ENCODE results near the gene LY9.
"Not testable (repeated sequence)": the region's sequence is repeated elsewhere in the genome, so short reads cannot be mapped to it uniquely, and the experiment has no call there.

LY9 gene

GRCh38 chr1:160839746-160840145, 43.8 kb downstream of the LY9 start:
- no peak for DNase-seq

GRCh38 chr1:160841079-160841478, 45.1 kb downstream of the LY9 start:
- no peak for DNase-seq

DNA sequence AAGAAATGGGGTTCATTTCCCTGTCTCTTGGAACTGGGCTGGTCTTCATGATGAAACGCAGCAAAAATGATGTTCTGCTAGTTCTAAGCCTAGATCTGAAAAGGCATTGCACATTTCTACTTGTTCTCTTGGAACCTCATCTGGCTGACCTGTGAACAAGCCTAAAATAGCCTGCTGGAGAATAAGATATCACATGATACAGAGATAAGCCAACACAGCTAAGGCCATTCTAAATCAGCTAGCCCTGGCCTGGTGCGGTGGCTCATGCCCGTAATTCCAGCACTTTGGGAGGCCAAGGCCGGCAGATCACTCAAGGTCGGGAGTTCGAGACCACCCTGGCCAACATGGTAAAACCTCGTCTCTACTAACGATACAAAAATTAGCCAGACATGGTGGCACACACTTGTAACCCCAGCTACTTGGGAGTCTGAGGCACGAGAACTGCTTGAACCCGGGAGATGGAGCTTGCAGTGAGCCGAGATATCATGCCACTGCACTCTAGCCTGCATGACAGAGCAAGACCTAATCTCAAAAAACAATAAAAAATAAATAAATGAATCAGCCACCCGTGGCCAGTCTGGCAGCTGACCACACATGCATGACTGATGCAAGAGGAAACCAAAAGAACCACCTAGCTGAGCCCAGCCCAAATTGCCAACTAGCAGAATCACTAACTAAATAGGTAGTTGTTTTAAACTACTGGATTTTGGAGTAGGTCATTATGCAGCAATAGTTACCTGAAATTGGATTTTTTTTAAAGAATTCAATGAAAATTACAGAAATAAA, 48.7 kb downstream of the LY9 start:
- DNase-seq: no peak

GRCh38 chr1:160846281-160846680, 50.3 kb downstream of the LY9 start:
- DNase-seq: no peak

GRCh38 chr1:160850541-160850940, 54.6 kb downstream of the LY9 start:
- no peak for DNase-seq

GRCh38 chr1:160850993-160851392, 55.0 kb downstream of the LY9 start:
- no peak for DNase-seq

GRCh38 chr1:160853014-160853413, 57.0 kb downstream of the LY9 start:
- DNase-seq: no peak

DNA sequence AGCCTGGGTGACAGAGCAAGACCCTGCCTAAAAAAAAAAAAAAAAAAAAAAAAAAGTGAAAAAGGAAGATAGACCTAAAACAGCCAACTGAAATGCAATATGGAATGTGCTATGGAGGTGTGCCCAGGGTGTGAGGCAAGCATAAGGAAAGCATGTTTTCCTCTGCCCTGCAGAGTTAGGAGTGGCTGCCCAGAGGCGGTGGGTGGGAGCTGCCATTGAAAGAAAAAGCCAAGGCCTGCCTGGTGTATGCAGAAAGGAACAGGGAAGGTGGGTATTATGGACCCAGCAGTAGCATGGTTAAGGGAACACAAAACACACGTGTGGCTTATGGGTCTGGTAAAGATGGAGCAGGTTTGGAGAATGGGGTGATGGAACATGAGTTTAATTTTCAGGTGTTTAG, 57.8 kb downstream of the LY9 start:
- no peak for DNase-seq

GRCh38 chr1:160855181-160855981, 59.4 kb downstream of the LY9 start:
- DNase-seq: no peak

GRCh38 chr1:160858097-160858496, 62.1 kb downstream of the LY9 start:
- DNase-seq: no peak

- DNase-seq: no peak
These were observed 62.5 kb downstream of the LY9 start for GRCh38 chr1:160858507-160858906.

GRCh38 chr1:160859166-160859565, 63.2 kb downstream of the LY9 start:
- no peak for DNase-seq

DNA sequence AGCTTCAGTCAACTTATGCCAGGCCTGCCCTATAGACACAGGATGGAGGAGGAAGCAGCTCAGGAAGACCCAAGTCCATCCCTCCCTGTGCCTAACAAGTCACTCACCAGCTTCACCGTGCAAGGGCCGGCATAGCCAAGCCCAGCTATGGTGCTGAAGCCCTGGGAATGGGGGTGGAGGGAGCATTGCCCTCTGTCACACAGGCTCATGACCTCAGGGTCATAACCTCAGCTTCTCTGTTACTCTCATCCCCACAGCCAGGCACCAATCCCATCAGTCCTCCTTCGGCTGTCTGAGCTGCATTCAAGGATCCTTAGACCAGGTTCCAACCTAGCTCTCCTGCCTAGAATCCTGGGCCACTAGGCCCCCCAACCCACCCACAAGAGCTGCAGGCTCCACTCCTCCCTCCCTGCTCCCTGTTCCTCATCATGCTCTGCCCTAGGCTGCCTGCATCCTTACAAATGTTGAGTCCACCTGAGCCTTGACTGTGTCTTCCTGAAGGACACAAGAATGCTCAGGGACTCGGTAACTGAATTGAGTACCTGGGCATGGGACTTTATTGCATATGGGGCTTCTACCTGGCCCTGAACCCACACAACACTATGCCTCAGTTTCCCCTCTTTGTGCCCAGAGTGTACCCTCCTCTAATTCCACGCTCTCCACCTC, 65.0 kb downstream of the LY9 start:
- no peak for DNase-seq

DNA sequence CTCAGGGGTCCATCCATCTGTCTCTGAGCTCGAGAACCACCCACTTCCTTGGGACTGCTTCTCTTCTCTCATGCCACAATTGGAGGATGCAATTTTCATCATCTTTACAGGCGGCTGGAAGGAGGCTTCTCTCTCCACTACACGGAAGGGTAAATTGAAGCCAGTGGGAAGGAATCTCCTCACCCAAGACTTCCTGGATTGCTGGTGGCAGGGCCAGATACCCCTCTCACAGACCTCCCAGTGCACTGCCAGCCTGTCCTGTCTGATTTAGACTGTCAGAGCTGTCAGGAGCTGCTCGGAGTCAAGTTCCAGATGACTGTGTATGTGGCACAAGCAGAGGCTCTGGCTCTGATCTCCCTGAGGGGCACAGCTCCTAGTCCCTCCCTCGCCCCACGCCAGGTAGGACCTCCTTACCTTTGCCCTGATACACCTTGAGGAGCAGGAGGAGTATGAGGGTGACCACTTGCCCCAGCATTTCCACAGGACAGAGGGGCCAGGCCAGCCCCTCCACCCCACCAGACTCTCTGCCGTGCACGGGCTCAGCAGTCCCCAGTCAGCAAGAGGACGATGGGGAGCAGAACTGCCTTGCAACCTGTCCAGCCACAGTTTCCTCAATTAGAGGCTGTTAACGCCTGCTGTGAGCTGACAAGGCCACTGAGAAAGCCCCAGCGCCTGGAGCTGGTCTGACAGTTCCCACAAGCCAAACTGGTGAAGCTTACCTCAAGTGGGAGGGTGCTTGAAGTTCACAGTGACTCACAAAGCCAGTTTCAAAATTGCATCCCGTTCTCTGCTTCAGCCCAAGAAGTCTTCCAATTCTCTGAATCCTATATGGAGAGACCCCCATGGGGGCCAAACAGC, 66.5 kb downstream of the LY9 start, which contains the start of gene CD244:
Gene CD244, minus strand, starts transcription at position 685 of the 858 bp plus-strand sequence. Its CDS starts 210 bp downstream, at position 475.
- peak; percentile 74 for DNase-seq

- DNase-seq: no peak
These were observed 67.2 kb downstream of the LY9 start for GRCh38 chr1:160863061-160863773.

- no peak for DNase-seq
These were observed 67.8 kb downstream of the LY9 start for GRCh38 chr1:160863774-160864131.

GRCh38 chr1:160864173-160864572, 68.2 kb downstream of the LY9 start:
- DNase-seq: no peak

GRCh38 chr1:160865337-160865736, 69.4 kb downstream of the LY9 start:
- no peak for DNase-seq

GRCh38 chr1:160866001-160866694, 70.2 kb downstream of the LY9 start:
- DNase-seq: no peak

DNA sequence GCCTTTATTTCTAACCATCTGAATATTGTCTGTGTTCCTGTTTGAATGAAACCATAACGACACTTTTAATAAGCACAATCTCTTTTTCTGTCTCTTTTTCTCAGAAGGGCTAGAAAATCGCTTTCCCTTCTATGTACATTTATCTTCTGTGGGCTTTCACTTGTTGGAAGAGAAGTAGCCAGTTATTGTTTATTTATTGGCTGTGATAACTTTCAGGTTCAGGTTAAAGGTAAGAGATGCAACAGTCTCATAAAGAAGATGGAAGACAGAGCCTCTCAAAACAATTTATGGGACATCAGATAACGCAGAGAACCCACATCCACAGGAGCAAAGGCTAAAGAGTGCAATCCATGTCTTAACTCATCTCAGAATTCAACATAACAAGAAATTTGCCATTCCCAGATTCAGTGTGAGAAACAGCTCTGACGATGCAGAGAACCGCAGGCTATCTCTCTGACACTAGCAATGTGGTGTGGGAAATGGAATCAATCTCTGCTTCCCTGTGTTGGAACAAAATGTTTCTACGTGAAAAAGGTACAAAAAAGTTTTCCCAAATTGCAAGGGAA, 70.8 kb downstream of the LY9 start:
- no peak for DNase-seq

DNA sequence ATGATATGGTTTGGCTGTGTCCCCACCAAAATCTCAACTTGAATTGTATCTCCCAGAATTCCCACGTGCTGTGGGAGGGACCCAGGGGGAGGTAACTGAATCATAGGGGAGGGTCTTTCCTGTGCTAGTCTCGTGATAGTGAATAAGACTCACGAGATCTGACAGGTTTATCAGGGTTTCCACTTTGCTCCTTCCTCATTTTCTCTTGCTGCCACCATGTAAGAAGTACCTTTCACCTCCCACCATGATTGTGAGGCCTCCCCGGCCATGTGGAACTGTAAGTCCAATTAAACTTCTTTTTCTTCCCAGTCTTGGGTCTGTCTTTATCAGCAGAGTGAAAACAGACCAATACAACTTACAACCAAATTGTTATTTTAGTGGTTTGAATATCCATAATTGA, 71.7 kb downstream of the LY9 start:
- DNase-seq: not testable (repeated sequence)

All from CD4-positive, alpha-beta T cell treated with Interleukin-15 for 1 hour (primary cell).